ENCODE measurements around the gene CASK.

- no peak for TF ChIP-seq CTCF (conservative IDR thresholded peaks at IDR 0.05 in 1 of 2, IDR thresholded peaks at IDR 0.05 in 1 of 2; ENCODE audit: low read depth in 1 of 2, low read length in 2 of 2)
- no peak for TF ChIP-seq EZH2 (IDR thresholded peaks at IDR 0.05; ENCODE audit: low read length, missing control alignments)
These were observed 319.2 kb downstream of the CASK start for GRCh38 chrX:41604177-41604576.

Measured in fibroblast of lung (primary cell).